GM12875 (cell line): Measurements from ENCODE around the gene MTF2.

Experiments used
- H3K4me3 ChIP-seq: one replicate; pipeline ENCODE4 v1.5.1; 2011; ENCODE audit warnings: low read depth, low read length, control low read depth
- CTCF ChIP-seq: IDR thresholded peaks from 2 replicates; pipeline ENCODE4 v1.5.1; 2011; ENCODE audit warnings: low read depth, mild to moderate bottlenecking, control low read depth, inconsistent platforms, low read length, moderate library complexity, borderline replicate concordance; ENCODE audit not compliant: insufficient read depth

MTF2 gene

GRCh38 chr1:93061895-93062792 lies 16.9 kb upstream of the MTF2 start:
- H3K4me3 ChIP-seq, result no peak overlapping the region
- peak; percentile 48; the same call in 1 of the 2 replicates for TF ChIP-seq CTCF

- no peak overlapping the region for H3K4me3 ChIP-seq
- no peak for TF ChIP-seq CTCF
These were observed 2.8 kb upstream of the MTF2 start for GRCh38 chr1:93076268-93076667.

- peak overlapping the region; percentile 74 for H3K4me3 ChIP-seq
- no peak for TF ChIP-seq CTCF
These were observed 880 bp upstream of the MTF2 start for GRCh38 chr1:93078203-93078602.

- TF ChIP-seq CTCF, result no peak
These were observed 471 bp upstream of the MTF2 start for GRCh38 chr1:93078638-93078985.

GRCh38 chr1:93079685-93080141 lies 630 bp downstream of the MTF2 start:
- no peak for TF ChIP-seq CTCF
- H3K4me3 ChIP-seq, result peak overlapping the region; percentile 74

More at GRCh38 chr1:93078638-93078985, 471 bp upstream of the MTF2 start:
- H3K4me3 ChIP-seq, result peak overlapping the region; percentile 74

GRCh38 chr1:93080179-93080823 lies 1.2 kb downstream of the MTF2 start:
- peak overlapping the region; percentile 74 for H3K4me3 ChIP-seq
- peak; percentile 37; the same call in 1 of the 2 replicates for TF ChIP-seq CTCF
